ENCODE data around the gene ARHGAP33.
A peak's percentile ranks its signal among the peaks of the same experiment; 100 is the strongest.

The ARHGAP33 gene, protein sequence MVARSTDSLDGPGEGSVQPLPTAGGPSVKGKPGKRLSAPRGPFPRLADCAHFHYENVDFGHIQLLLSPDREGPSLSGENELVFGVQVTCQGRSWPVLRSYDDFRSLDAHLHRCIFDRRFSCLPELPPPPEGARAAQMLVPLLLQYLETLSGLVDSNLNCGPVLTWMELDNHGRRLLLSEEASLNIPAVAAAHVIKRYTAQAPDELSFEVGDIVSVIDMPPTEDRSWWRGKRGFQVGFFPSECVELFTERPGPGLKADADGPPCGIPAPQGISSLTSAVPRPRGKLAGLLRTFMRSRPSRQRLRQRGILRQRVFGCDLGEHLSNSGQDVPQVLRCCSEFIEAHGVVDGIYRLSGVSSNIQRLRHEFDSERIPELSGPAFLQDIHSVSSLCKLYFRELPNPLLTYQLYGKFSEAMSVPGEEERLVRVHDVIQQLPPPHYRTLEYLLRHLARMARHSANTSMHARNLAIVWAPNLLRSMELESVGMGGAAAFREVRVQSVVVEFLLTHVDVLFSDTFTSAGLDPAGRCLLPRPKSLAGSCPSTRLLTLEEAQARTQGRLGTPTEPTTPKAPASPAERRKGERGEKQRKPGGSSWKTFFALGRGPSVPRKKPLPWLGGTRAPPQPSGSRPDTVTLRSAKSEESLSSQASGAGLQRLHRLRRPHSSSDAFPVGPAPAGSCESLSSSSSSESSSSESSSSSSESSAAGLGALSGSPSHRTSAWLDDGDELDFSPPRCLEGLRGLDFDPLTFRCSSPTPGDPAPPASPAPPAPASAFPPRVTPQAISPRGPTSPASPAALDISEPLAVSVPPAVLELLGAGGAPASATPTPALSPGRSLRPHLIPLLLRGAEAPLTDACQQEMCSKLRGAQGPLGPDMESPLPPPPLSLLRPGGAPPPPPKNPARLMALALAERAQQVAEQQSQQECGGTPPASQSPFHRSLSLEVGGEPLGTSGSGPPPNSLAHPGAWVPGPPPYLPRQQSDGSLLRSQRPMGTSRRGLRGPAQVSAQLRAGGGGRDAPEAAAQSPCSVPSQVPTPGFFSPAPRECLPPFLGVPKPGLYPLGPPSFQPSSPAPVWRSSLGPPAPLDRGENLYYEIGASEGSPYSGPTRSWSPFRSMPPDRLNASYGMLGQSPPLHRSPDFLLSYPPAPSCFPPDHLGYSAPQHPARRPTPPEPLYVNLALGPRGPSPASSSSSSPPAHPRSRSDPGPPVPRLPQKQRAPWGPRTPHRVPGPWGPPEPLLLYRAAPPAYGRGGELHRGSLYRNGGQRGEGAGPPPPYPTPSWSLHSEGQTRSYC

DNA sequence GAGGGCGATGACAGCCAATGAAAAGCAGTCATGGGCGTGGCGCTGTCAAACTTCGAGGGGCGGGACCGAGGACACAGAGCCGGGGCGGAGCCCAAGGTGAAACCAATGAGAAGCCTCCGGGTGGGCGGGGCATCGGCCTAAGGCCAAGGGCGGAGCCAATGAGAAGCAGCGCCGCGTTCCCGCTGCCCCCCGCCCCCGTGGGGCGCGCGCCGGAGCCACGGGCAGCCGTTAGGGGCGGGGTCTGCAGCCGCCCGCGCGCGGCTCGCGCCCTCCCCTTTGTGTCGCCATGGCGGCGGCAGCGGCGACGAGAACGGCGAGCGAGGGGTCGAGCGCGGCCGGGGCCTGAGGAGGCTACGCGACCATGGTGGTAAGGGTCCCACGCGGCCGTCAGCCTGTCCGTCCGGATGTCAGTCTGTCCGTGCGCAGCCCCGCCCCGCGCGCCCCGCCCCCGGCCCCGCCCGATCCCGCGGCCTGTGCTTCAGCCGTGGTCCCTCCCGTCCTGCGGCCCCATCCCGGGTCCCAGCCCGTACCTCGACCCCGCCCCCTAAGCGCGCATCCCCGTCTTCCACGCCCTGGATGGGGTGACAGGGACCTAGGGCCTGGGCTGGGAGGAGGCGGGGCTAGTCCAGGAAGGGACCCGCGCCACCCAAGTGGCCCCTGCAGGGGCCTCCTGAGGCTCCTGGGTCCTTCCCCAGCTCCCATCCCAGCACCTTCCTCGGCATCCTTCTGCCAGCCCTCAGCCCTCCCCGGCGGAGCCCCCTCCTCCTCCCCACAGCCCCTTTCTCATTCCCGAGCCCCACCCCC lies at the start of gene ARHGAP33:
ARHGAP33 (plus strand) TSS at position 267 of the 804 bp plus-strand sequence; CDS start at position 362, 95 bp downstream.
- peak; percentile 98 for DNase-seq

DNA sequence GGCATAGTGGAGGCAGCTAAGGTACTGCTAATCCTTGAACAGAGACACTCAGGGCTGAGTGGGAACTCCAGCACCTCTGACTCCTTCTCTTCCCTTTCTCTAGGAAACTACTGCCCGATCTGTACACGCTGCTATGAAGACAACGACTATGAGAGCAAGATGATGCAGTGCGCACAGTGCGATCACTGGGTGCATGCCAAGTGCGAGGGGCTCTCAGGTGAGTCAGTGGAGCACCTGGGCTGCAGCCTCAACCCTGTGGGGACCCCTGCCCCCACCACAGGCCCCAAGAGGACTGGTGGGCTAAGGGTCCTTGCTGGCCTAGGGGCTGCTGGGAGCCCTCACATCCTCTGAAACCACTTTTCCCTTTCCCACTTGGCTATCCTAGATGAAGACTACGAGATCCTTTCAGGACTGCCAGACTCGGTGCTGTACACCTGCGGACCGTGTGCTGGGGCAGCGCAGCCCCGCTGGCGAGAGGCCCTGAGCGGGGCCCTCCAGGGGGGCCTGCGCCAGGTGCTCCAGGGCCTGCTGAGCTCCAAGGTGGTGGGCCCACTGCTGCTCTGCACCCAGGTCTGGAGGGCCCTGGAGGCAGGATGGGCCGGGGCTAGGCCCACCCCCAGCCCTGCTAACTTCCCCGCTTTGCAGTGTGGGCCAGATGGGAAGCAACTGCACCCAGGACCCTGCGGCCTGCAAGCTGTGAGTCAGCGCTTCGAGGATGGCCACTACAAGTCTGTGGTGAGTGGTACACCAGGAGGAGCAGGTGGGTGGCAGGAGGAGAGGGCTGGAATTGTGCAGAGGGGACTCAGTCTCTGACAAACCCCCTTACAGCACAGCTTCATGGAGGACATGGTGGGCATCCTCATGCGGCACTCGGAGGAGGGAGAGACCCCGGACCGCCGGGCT lies 48.1 kb upstream of the ARHGAP33 start:
- DNase-seq = no peak

GRCh38 chr19:35727956-35728706 lies 47.2 kb upstream of the ARHGAP33 start:
- no peak for DNase-seq

DNA sequence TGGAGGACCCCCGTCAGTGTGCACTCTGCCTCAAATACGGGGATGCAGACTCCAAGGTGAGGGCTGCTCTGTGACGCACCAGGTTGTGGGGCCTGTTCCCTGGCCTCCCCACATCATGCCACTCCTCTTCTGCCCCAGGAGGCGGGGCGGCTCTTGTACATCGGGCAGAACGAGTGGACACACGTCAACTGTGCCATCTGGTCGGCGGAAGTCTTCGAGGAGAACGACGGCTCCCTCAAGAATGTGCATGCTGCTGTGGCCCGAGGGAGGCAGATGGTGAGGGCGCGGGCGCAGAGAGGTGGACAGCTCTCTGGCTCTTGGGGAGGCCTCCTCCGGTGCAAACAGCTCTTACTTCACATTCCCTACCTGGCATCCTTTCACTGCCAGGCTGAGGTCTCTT lies 46.3 kb upstream of the ARHGAP33 start:
- no peak for DNase-seq

DNA sequence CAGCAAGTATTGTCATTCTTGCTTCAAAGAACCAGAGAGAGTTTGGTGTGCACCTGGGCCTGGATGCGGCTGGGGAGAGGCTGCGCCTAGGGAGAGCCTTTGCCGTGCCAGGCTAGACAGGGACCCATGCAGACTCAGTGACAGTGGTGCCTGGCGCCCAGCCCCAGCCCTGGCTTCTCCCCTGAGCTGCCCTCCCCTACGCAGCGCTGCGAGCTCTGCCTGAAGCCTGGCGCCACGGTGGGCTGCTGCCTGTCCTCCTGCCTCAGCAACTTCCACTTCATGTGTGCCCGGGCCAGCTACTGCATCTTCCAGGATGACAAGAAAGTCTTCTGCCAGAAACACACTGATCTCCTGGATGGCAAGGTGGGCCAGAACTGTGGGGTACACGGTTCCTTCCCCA lies 45.6 kb upstream of the ARHGAP33 start:
- DNase-seq = no peak

GRCh38 chr19:35730326-35730725 lies 45.0 kb upstream of the ARHGAP33 start:
- no peak for DNase-seq

GRCh38 chr19:35731353-35731752 lies 44.0 kb upstream of the ARHGAP33 start:
- DNase-seq = no peak

- DNase-seq = no peak
Measured at GRCh38 chr19:35731779-35732405, 43.5 kb upstream of the ARHGAP33 start.

DNA sequence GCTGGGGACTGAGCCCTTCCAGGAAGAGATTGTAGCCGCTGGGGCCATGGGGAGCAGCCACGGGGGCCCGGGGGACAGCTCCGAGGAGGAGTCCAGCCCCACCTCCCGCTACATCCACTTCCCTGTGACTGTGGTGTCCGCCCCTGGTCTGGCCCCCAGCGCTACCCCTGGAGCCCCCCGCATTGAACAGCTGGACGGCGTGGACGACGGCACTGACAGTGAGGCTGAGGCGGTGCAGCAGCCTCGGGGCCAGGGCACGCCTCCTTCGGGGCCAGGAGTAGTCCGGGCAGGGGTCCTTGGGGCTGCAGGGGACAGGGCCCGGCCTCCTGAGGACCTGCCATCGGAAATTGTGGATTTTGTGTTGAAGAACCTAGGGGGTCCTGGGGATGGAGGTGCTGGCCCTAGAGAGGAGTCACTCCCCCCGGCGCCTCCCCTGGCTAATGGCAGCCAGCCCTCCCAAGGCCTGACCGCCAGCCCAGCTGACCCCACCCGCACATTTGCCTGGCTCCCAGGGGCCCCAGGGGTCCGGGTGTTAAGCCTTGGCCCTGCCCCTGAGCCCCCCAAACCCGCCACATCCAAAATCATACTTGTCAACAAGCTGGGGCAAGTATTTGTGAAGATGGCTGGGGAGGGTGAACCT lies 42.7 kb upstream of the ARHGAP33 start:
- no peak for DNase-seq

GRCh38 chr19:35733180-35734125 lies 41.9 kb upstream of the ARHGAP33 start:
- DNase-seq = no peak

GRCh38 chr19:35734273-35734672 lies 41.1 kb upstream of the ARHGAP33 start:
- no peak for DNase-seq

DNA sequence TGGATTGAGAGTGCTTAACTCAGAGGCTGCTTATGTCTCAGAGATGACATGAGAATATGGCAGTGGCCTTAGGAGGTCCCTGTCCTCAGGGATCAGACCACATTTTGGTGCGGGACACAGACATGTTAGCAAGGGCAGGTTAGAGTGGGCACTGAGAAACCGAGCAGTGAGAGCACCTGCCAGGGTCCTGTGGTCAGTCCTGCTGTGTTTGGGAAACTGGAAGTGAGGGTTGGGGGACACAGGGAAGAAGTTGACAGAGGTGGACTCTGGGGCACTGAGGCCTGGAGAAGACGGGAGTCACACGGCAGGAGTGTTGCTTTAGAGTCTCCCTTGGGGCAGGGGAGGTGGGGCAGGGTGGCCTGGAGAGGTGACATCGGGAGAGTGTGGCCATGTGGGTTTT lies 40.5 kb upstream of the ARHGAP33 start:
- DNase-seq = no peak

- DNase-seq = no peak
Measured at GRCh38 chr19:35736913-35737886, 38.2 kb upstream of the ARHGAP33 start.

GRCh38 chr19:35738021-35738886 lies 37.1 kb upstream of the ARHGAP33 start:
- no peak for DNase-seq

GRCh38 chr19:35738887-35739229 lies 36.5 kb upstream of the ARHGAP33 start:
- DNase-seq = no peak
